NB4 (cell line): ENCODE measurements around the gene BRAT1.

ENCODE experiments used
- DNase-seq: peaks from one replicate; pipeline ENCODE4 v3.0.0; 2010; ENCODE audit warnings: low read depth
- H3K4me3 ChIP-seq: one replicate; pipeline ENCODE4 v1.5.1; 2011; ENCODE audit warnings: mild to moderate bottlenecking, low read depth, low read length, moderate library complexity
- CTCF ChIP-seq: IDR thresholded peaks from one replicate; pipeline ENCODE4 v1.5.1; 2012; ENCODE audit warnings: low read depth, low read length
- MYC ChIP-seq: IDR thresholded peaks from 2 replicates; pipeline ENCODE4 v1.6.1; 2011; ENCODE audit warnings: low read depth, low read length
- POLR2A ChIP-seq: IDR thresholded peaks from 2 replicates; pipeline ENCODE4 v1.6.1; 2011; ENCODE audit warnings: mild to moderate bottlenecking; ENCODE audit not compliant: insufficient read length; ENCODE audit errors: extremely low read depth
- TF ChIP-seq, protein P1 (sequence below): IDR thresholded peaks from 2 replicates; pipeline ENCODE4 v1.6.1; 2011; ENCODE audit warnings: low read depth, low read length

Gene BRAT1

DNA sequence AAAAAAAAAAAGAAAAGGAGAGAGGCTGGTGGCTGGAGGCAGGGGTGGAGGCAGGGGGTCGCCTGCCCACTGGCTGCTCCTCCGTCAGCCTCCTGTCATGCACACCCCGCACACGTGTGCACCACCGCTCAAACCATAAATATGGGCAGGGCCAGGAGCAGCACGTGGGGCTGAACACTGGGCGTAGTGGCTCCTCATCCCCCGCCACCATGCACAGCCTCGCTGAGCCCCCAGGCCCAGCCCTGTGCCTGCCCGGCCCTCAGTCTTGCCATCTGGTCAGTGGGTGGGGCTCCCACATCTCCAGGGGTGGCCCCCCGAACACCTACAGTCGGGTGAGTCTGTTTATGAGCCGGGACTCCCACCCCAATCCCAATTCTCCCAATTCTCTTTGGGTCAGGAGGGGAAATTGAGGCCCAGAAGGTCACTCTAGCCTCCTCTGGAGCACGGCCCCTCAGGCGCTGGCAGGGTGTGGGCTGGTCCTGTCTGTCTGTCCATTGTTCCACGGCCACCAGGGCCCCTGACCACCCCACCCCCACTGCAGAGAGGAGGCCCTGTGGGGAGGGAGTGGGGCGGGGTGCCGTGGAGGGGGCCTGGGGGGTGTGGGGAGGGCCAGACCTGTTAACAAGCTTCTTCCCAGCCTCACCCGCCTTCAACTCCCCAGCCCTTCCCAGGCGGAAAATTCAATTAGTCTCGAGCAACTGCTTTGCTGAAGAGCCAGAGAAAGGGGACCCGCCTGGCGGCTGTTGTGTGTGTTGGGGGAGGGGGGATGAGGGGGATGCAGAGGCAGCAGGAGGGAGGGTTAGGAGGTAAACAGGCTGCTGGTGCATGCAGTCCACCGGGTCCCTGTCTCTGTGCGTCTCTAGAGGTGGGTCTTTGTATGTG is 59.7 kb downstream of the BRAT1 start:
- DNase-seq: no peak
- H3K4me3 ChIP-seq: no peak overlapping the region
- TF ChIP-seq POLR2A (no peak), CTCF (no peak), MYC (no peak)
- TF ChIP-seq, protein P1, sequence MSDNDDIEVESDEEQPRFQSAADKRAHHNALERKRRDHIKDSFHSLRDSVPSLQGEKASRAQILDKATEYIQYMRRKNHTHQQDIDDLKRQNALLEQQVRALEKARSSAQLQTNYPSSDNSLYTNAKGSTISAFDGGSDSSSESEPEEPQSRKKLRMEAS: no peak

DNA sequence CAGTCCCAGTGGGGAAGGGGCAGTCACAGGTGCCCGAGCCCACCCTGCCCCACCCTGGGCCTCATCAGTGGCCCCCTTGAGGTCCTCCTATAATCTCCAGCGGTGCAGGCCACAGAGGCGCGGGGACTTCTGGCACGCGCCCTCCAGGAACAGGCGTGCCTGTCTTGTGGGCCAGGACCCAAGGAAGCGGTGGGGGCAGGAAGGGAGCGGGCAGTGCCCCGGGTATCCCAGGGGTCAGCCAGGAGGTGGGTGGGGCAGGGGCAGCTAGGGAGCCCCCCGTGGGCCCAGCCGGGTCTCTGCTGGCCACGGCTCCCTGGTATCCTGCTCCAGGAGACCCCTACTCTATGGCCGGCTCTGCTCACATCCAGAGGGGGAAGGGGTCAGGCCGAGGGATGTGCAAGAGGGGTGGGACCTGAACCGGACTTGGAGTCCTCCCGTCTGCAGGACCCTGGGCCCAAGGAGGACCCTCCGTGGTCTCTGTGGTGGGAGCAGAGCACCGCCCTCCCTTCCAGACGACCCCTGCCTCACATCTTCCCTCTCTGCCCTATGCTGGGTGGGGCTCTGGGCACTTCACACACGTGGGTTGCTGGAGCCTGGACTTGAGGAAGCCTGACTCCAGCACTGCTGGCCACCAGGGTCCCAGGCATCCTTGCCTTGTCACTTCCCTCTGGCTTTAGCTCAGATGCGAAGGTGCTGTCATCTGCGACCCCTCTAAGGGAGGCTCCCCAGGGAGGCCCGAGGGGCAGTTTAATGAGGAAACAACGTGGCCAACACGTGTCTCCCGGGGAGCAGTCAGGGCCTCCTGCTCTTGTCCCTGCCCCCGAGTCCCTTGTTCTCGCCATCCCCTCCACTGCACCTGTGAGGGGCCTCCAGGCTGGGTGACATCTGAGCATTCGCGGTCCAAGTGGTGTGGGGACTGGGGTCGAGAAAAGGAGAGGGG is 60.9 kb downstream of the BRAT1 start:
- TF ChIP-seq POLR2A: no peak
- TF ChIP-seq MYC: peak; percentile 41; the same call in 1 of the 2 replicates
- no peak for TF ChIP-seq CTCF
- TF ChIP-seq, protein P1: peak; percentile 83
- DNase-seq: peak; percentile 45
- no peak overlapping the region for H3K4me3 ChIP-seq

- DNase-seq: no peak
- H3K4me3 ChIP-seq: no peak overlapping the region
- TF ChIP-seq CTCF (no peak), MYC (no peak), POLR2A (no peak)
- TF ChIP-seq, protein P1: no peak
Measured at GRCh38 chr7:2493205-2494164, 61.8 kb downstream of the BRAT1 start.

DNA sequence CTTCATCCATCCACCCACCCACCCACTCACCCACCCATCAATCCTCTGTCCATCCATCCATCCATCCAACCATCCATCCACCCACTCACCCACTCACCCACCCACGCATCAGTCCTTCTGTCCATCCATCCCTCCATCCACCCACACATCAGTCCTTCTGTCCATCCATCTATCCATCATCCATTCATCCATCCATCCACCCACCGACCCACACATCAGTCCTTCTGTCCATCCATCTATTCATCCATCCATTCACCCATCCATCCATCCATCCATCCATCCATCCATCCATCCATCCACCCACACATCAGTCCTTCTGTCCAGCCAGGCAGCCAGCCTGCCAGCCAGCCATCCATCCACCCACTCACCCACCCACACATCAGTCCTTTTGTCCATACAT is 63.3 kb downstream of the BRAT1 start:
- TF ChIP-seq MYC (no peak), CTCF (no peak), POLR2A (no peak)
- TF ChIP-seq, protein P1: no peak
- no peak overlapping the region for H3K4me3 ChIP-seq
- no peak for DNase-seq

- no peak for DNase-seq
- no peak overlapping the region for H3K4me3 ChIP-seq
- TF ChIP-seq, protein P1: no peak
- TF ChIP-seq CTCF (no peak), POLR2A (no peak), MYC (no peak)
Measured at GRCh38 chr7:2490181-2490651, 65.1 kb downstream of the BRAT1 start.
